ENCODE results near the gene CXCL14. TPM values are rescaled to one million over a fixed set of nuclear protein-coding genes. Genes with fewer than 3 reads are reported as not detected.

CXCL14 gene
- total and polyA plus RNA-seq, 2 donors (not counting 1 experiment from before 2014, with no cell fraction given): 0.17 TPM; not detected in 1

- H3K27me3 ChIP-seq (ENCODE audit: control insufficient read depth, insufficient read depth, low read length): peaks cover 46% of the 10 kb centered on the region
- H3K36me3 ChIP-seq (ENCODE audit: control insufficient read depth, insufficient read depth, low read length): no peaks in the 10 kb centered on the region
- DNase-seq (ENCODE audit: low read depth in 2 of 2): no peak
These were observed 33.7 kb downstream of the CXCL14 start for GRCh38 chr5:135545099-135545498.

GRCh38 chr5:135543485-135544304, 35.1 kb downstream of the CXCL14 start:
- Histone ChIP-seq H3K4me1 (ENCODE audit: control insufficient read depth, extremely low read depth, insufficient read depth, low read length) (no peaks in the 10 kb centered on the region), H3K4me2 (ENCODE audit: extremely low read depth, insufficient read depth, low read length) (peak overlapping the region; percentile 75), H3K9me3 (ENCODE audit: control insufficient read depth, insufficient read depth, low read depth, low read length) (no peaks in the 10 kb centered on the region), H4K20me1 (ENCODE audit: control insufficient read depth, extremely low read depth, insufficient read depth, low read length) (no peaks in the 10 kb centered on the region), H3K9ac (ENCODE audit: insufficient read depth, low read length) (no peak overlapping the region), H3K79me2 (ENCODE audit: control insufficient read depth, insufficient read depth, low read length) (no peaks in the 10 kb centered on the region), H2AFZ (ENCODE audit: low read length) (no peak overlapping the region), H3K27ac (ENCODE audit: insufficient read depth, low read length) (no peak overlapping the region), H3K27me3 (ENCODE audit: control insufficient read depth, insufficient read depth, low read length) (peaks cover 55% of the 10 kb centered on the region), H3K4me3 (replicated peaks in 1 of 4; ENCODE audit: control extremely low read depth in 1 of 4, insufficient read depth in 1 of 4, low read depth in 3 of 4, low read length in 4 of 4) (peak overlapping the region; percentile 21 to 48 (median 22)), H3K36me3 (ENCODE audit: control insufficient read depth, insufficient read depth, low read length) (no peaks in the 10 kb centered on the region)
- no peak for DNase-seq (ENCODE audit: low read depth in 2 of 2)
- TF ChIP-seq EZH2 (IDR thresholded peaks at IDR 0.05; ENCODE audit: low read length, missing control alignments) (peak; percentile 77), CTCF (conservative IDR thresholded peaks at IDR 0.05 in 1 of 2, IDR thresholded peaks at IDR 0.05 in 1 of 2; ENCODE audit: low read depth in 1 of 2, low read length in 2 of 2) (no peak)

More at GRCh38 chr5:135545099-135545498, 33.7 kb downstream of the CXCL14 start:
- H4K20me1 ChIP-seq (ENCODE audit: control insufficient read depth, extremely low read depth, insufficient read depth, low read length): no peaks in the 10 kb centered on the region
- no peaks in the 10 kb centered on the region for H3K4me1 ChIP-seq (ENCODE audit: control insufficient read depth, extremely low read depth, insufficient read depth, low read length)
- H3K79me2 ChIP-seq (ENCODE audit: control insufficient read depth, insufficient read depth, low read length): no peaks in the 10 kb centered on the region
- TF ChIP-seq EZH2 (IDR thresholded peaks at IDR 0.05; ENCODE audit: low read length, missing control alignments) (no peak), CTCF (conservative IDR thresholded peaks at IDR 0.05 in 1 of 2, IDR thresholded peaks at IDR 0.05 in 1 of 2; ENCODE audit: low read depth in 1 of 2, low read length in 2 of 2) (no peak)
- H3K9me3 ChIP-seq (ENCODE audit: control insufficient read depth, insufficient read depth, low read depth, low read length): no peaks in the 10 kb centered on the region
- H2AFZ ChIP-seq (ENCODE audit: low read length): no peak overlapping the region
- no peak overlapping the region for H3K4me2 ChIP-seq (ENCODE audit: extremely low read depth, insufficient read depth, low read length)
- H3K4me3 ChIP-seq (replicated peaks in 1 of 4; ENCODE audit: control extremely low read depth in 1 of 4, insufficient read depth in 1 of 4, low read depth in 3 of 4, low read length in 4 of 4): no peak overlapping the region
- no peak overlapping the region for H3K9ac ChIP-seq (ENCODE audit: insufficient read depth, low read length)
- no peak overlapping the region for H3K27ac ChIP-seq (ENCODE audit: insufficient read depth, low read length)

- Histone ChIP-seq H3K9ac (ENCODE audit: insufficient read depth, low read length) (no peak overlapping the region), H3K4me2 (ENCODE audit: extremely low read depth, insufficient read depth, low read length) (peak overlapping the region; percentile 75), H3K4me3 (replicated peaks in 1 of 4; ENCODE audit: control extremely low read depth in 1 of 4, insufficient read depth in 1 of 4, low read depth in 3 of 4, low read length in 4 of 4) (peak overlapping the region in 1 of 4 experiments; percentile 48), H3K79me2 (ENCODE audit: control insufficient read depth, insufficient read depth, low read length) (no peaks in the 10 kb centered on the region), H2AFZ (ENCODE audit: low read length) (no peak overlapping the region), H3K27me3 (ENCODE audit: control insufficient read depth, insufficient read depth, low read length) (peaks cover 57% of the 10 kb centered on the region), H3K4me1 (ENCODE audit: control insufficient read depth, extremely low read depth, insufficient read depth, low read length) (no peaks in the 10 kb centered on the region), H3K9me3 (ENCODE audit: control insufficient read depth, insufficient read depth, low read depth, low read length) (no peaks in the 10 kb centered on the region), H3K27ac (ENCODE audit: insufficient read depth, low read length) (no peak overlapping the region), H3K36me3 (ENCODE audit: control insufficient read depth, insufficient read depth, low read length) (no peaks in the 10 kb centered on the region), H4K20me1 (ENCODE audit: control insufficient read depth, extremely low read depth, insufficient read depth, low read length) (no peaks in the 10 kb centered on the region)
- TF ChIP-seq EZH2 (IDR thresholded peaks at IDR 0.05; ENCODE audit: low read length, missing control alignments) (peak; percentile 66), CTCF (conservative IDR thresholded peaks at IDR 0.05 in 1 of 2, IDR thresholded peaks at IDR 0.05 in 1 of 2; ENCODE audit: low read depth in 1 of 2, low read length in 2 of 2) (no peak)
- no peak for DNase-seq (ENCODE audit: low read depth in 2 of 2)
These were observed 35.7 kb downstream of the CXCL14 start for GRCh38 chr5:135543001-135543484.

Data from fibroblast of lung (primary cell).